Uterus (tissue), 2 donors: ENCODE results near the gene NEURL1.

Experiments
- POLR2A ChIP-seq, 2 donors: fragments of 450-650 bp; IDR thresholded peaks; one replicate each; pipeline ENCODE4 v1.6.1; 2016; ENCODE audit warnings: antibody characterized with exemption in 2 of 2, mild to moderate bottlenecking in 1 of 2, moderate library complexity in 1 of 2
- TF ChIP-seq, protein P1 (sequence below), 4 experiments: fragments of 200-600 bp in 2 of 4; fragments of 450-650 bp in 2 of 4; sonication (generic) in 2 of 4; IDR thresholded peaks; one replicate each; pipeline ENCODE4 v1.5.1; 2016 to 2019; ENCODE audit warnings: antibody characterized with exemption in 4 of 4, mild to moderate bottlenecking in 2 of 4, moderate library complexity in 1 of 4

GRCh38 chr10:103555712-103556111 lies 62.2 kb downstream of the NEURL1 start:
- TF ChIP-seq, protein P1, sequence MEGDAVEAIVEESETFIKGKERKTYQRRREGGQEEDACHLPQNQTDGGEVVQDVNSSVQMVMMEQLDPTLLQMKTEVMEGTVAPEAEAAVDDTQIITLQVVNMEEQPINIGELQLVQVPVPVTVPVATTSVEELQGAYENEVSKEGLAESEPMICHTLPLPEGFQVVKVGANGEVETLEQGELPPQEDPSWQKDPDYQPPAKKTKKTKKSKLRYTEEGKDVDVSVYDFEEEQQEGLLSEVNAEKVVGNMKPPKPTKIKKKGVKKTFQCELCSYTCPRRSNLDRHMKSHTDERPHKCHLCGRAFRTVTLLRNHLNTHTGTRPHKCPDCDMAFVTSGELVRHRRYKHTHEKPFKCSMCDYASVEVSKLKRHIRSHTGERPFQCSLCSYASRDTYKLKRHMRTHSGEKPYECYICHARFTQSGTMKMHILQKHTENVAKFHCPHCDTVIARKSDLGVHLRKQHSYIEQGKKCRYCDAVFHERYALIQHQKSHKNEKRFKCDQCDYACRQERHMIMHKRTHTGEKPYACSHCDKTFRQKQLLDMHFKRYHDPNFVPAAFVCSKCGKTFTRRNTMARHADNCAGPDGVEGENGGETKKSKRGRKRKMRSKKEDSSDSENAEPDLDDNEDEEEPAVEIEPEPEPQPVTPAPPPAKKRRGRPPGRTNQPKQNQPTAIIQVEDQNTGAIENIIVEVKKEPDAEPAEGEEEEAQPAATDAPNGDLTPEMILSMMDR (IDR thresholded peaks at IDR 0.05) = no peak
- no peak for TF ChIP-seq POLR2A (IDR thresholded peaks at IDR 0.05)
